ENCODE results near the gene LRRFIP2. TPM values are rescaled to one million over a fixed set of nuclear protein-coding genes. Genes with fewer than 3 reads are reported as not detected.

Gene LRRFIP2
- total RNA-seq, 1 experiment from 2014 or later: 47.1 TPM

DNA sequence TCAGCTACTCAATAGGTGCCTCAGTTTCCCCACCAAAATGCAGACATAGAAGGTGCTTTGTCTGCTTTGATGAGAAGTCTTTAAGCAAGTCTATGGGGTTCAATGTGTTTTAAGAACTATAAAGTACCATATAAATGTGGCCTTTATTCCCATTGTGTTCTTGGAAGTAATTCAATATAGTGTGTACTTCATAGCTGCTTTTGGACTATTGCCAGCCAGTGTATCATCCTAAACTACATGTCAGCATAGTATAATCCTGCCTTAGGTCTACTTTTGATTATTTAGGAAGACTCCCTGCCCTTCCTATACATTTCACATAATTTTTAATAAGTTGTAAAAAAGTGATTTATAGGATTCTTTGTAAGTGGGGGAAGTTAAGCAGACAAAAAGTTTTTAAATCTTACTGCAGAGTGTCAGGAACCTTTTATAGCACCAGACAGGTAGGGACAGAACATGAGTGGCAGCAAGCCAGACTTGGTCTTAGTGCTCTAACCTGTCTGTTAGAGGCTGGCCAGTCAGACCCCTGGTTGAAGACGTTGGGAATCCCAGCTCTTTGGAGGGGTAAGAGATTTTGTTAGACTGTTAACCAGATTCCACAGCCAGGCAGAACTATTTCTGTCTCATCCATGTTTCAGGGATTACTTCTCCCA, 132.7 kb downstream of the LRRFIP2 start:
- H3K36me3 Mint-ChIP-seq (ENCODE audit: insufficient read depth, unreplicated experiment): peaks cover 38% of the 10 kb centered on the region

DNA sequence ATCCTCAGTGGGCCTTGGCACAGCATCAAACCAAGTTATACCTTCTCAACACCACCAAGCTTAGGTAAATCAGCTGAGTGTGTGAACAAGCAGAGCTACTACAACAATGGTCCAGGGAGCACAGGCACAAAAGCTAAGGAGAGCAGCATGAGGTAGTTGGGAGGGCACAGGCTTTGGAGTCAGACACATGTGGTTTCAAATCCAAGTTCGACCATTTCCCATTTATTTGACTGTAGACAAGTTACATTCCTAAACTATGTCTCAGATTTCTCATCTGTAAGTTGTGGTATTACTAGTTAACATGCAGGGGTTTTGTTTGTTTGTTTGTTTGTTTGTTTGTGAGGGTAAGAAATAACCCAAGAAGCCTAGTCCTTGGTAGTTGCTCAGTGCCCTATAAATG, 134.2 kb downstream of the LRRFIP2 start:
- Histone ChIP-seq H3K4me3 (ENCODE audit: low read depth, low read length) (no peak overlapping the region), H3K27me3 (replicated peaks; ENCODE audit: control insufficient read depth, insufficient read depth, low read length) (no peaks in the 10 kb centered on the region), H3K9me3 (no peaks in the 10 kb centered on the region), H3K4me1 (no peaks in the 10 kb centered on the region), H3K36me3 (ENCODE audit: control insufficient read depth, insufficient read depth, low read length) (peaks cover 2% of the 10 kb centered on the region)
- TF ChIP-seq, protein P1, sequence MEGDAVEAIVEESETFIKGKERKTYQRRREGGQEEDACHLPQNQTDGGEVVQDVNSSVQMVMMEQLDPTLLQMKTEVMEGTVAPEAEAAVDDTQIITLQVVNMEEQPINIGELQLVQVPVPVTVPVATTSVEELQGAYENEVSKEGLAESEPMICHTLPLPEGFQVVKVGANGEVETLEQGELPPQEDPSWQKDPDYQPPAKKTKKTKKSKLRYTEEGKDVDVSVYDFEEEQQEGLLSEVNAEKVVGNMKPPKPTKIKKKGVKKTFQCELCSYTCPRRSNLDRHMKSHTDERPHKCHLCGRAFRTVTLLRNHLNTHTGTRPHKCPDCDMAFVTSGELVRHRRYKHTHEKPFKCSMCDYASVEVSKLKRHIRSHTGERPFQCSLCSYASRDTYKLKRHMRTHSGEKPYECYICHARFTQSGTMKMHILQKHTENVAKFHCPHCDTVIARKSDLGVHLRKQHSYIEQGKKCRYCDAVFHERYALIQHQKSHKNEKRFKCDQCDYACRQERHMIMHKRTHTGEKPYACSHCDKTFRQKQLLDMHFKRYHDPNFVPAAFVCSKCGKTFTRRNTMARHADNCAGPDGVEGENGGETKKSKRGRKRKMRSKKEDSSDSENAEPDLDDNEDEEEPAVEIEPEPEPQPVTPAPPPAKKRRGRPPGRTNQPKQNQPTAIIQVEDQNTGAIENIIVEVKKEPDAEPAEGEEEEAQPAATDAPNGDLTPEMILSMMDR (IDR thresholded peaks at IDR 0.05; ENCODE audit: insufficient read depth in 1 of 2, low read depth in 1 of 2, low read length in 1 of 2, severe bottlenecking in 1 of 2, unreplicated experiment in 1 of 2): no peak
- Mint-ChIP-seq H3K9me3 (ENCODE audit: unreplicated experiment) (no peaks in the 10 kb centered on the region), H3K27ac (ENCODE audit: unreplicated experiment) (no peak overlapping the region), H3K27me3 (ENCODE audit: insufficient read depth, unreplicated experiment) (no peaks in the 10 kb centered on the region), H3K36me3 (ENCODE audit: insufficient read depth, unreplicated experiment) (peaks cover 39% of the 10 kb centered on the region), H3K4me3 (ENCODE audit: unreplicated experiment) (no peak overlapping the region), H3K4me1 (ENCODE audit: low read depth, unreplicated experiment) (no peaks in the 10 kb centered on the region)
- no TSS peak for BruUV-seq (replicated peaks)
- ChIA-PET CTCF (no interaction called here), POLR2A (no interaction called here)
- DNase-seq: no peak
- intact Hi-C loops (cut with micrococcal nuclease; ENCODE audit: unreplicated experiment): no loop called here

More for the DNA sequence above, 132.7 kb downstream of the LRRFIP2 start:
- no peaks in the 10 kb centered on the region for H3K27me3 ChIP-seq (replicated peaks; ENCODE audit: control insufficient read depth, insufficient read depth, low read length)
- no peak overlapping the region for H3K27ac Mint-ChIP-seq (ENCODE audit: unreplicated experiment)
- TF ChIP-seq, protein P1 (IDR thresholded peaks at IDR 0.05; ENCODE audit: insufficient read depth in 1 of 2, low read depth in 1 of 2, low read length in 1 of 2, severe bottlenecking in 1 of 2, unreplicated experiment in 1 of 2): no peak
- ChIA-PET CTCF (no interaction called here), POLR2A (no interaction called here)
- H3K4me3 Mint-ChIP-seq (ENCODE audit: unreplicated experiment): no peak overlapping the region
- H3K4me1 ChIP-seq: no peaks in the 10 kb centered on the region
- H3K4me3 ChIP-seq (ENCODE audit: low read depth, low read length): no peak overlapping the region
- no peaks in the 10 kb centered on the region for H3K27me3 Mint-ChIP-seq (ENCODE audit: insufficient read depth, unreplicated experiment)
- BruUV-seq (replicated peaks): no TSS peak
- no peaks in the 10 kb centered on the region; the same call in 1 of the 2 replicates for H3K36me3 ChIP-seq (ENCODE audit: control insufficient read depth, insufficient read depth, low read length)
- intact Hi-C loops (cut with micrococcal nuclease; ENCODE audit: unreplicated experiment): no loop called here
- no peaks in the 10 kb centered on the region for H3K4me1 Mint-ChIP-seq (ENCODE audit: low read depth, unreplicated experiment)
- no peaks in the 10 kb centered on the region for H3K9me3 ChIP-seq
- H3K9me3 Mint-ChIP-seq (ENCODE audit: unreplicated experiment): no peaks in the 10 kb centered on the region
- no peak for DNase-seq

GRCh38 chr3:37039161-37039846, 135.1 kb downstream of the LRRFIP2 start:
- ChIA-PET POLR2A (no interaction called here), CTCF (no interaction called here)
- TF ChIP-seq, protein P1 (IDR thresholded peaks at IDR 0.05; ENCODE audit: insufficient read depth in 1 of 2, low read depth in 1 of 2, low read length in 1 of 2, severe bottlenecking in 1 of 2, unreplicated experiment in 1 of 2): no peak
- no peaks in the 10 kb centered on the region for H3K9me3 Mint-ChIP-seq (ENCODE audit: unreplicated experiment)
- H3K4me1 ChIP-seq: no peaks in the 10 kb centered on the region
- intact Hi-C loops (cut with micrococcal nuclease; ENCODE audit: unreplicated experiment): no loop called here
- H3K27ac Mint-ChIP-seq (ENCODE audit: unreplicated experiment): no peak overlapping the region
- no peak overlapping the region for H3K4me3 ChIP-seq (ENCODE audit: low read depth, low read length)
- H3K4me1 Mint-ChIP-seq (ENCODE audit: low read depth, unreplicated experiment): no peaks in the 10 kb centered on the region
- no peak for DNase-seq
- H3K9me3 ChIP-seq: no peaks in the 10 kb centered on the region
- no TSS peak for BruUV-seq (replicated peaks)
- no peaks in the 10 kb centered on the region for H3K27me3 ChIP-seq (replicated peaks; ENCODE audit: control insufficient read depth, insufficient read depth, low read length)
- H3K27me3 Mint-ChIP-seq (ENCODE audit: insufficient read depth, unreplicated experiment): no peaks in the 10 kb centered on the region
- H3K36me3 Mint-ChIP-seq (ENCODE audit: insufficient read depth, unreplicated experiment): peaks cover 45% of the 10 kb centered on the region
- H3K4me3 Mint-ChIP-seq (ENCODE audit: unreplicated experiment): no peak overlapping the region
- peaks cover 2% of the 10 kb centered on the region for H3K36me3 ChIP-seq (ENCODE audit: control insufficient read depth, insufficient read depth, low read length)

Data from Caco-2 (cell line).